Urinary bladder (tissue), 4 donors: ENCODE data around the gene GATA5. TPM values are rescaled to one million over a fixed set of nuclear protein-coding genes. Genes with fewer than 3 reads are reported as not detected.

Experiments used
- DNase-seq: peaks from one replicate; pipeline ENCODE4 v3.0.0-alpha.2; 2015; ENCODE audit errors: extremely low spot score
- H3K27ac ChIP-seq: one replicate; pipeline ENCODE4 v1.5.1; 2013; ENCODE audit warnings: low read depth, mild to moderate bottlenecking, moderate library complexity
- H3K36me3 ChIP-seq: one replicate; pipeline ENCODE4 v1.6.1; 2013; ENCODE audit warnings: mild to moderate bottlenecking, moderate library complexity; ENCODE audit not compliant: insufficient read depth
- H3K4me1 ChIP-seq: one replicate; pipeline ENCODE4 v1.6.1; 2013; ENCODE audit warnings: mild to moderate bottlenecking, moderate library complexity; ENCODE audit not compliant: insufficient read depth
- H3K4me3 ChIP-seq: one replicate; pipeline ENCODE4 v1.5.1; 2013; ENCODE audit warnings: low read depth, low read length
- WGBS: extraction: QIAGEN DNeasy Blood & Tissue Kit; methylation state at CpG from one replicate; pipeline ENCODE4 v1.1.7; 2013; 5-methylcytosine and 5-hydroxymethylcytosine counted together
- polyA plus RNA-seq: library from polyadenylated mRNA; stranded (reverse); fragments of 200-250 nt; gene quantifications from one replicate; pipeline ENCODE4 v1.2.3, GENCODE V29; 2013
- total RNA-seq: library from RNA; depleted of rRNA; stranded (reverse); fragments of >200 nt; gene quantifications from one replicate; pipeline ENCODE4 v1.2.3, GENCODE V29; 2014
- donor health status: healthy with polysubstance abuse.
- donor health status: healthy.

Gene GATA5
- total and polyA plus RNA-seq, 2 donors: 6.6 to 27.4 TPM

DNA sequence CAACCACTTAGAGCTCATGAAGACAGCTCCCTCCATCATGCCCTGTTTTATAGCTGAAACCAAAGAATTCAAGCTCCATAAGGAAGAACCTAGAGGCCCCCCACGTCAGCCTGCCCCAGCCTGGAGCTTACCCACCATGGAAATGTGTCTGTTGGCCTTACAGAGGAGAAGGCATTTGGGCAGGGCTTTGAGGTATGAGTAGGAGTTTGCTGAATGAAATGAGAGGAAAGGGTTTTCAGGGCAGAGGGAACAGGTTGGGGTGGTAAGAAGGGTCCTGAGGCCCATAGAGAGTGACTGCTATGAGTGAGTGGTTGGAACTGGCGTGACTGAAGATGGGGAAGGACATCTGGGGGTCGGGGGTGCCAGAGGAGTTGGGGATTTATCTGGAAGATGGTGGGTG lies 12.7 kb upstream of the GATA5 start:
- Histone ChIP-seq H3K4me3 (no peak overlapping the region), H3K4me1 (no peaks in the 10 kb centered on the region), H3K36me3 (no peaks in the 10 kb centered on the region), H3K27ac (no peak overlapping the region)
- 92% methylated on average over 3 of the region's 3 CpGs for WGBS
- DNase-seq: no peak

DNA sequence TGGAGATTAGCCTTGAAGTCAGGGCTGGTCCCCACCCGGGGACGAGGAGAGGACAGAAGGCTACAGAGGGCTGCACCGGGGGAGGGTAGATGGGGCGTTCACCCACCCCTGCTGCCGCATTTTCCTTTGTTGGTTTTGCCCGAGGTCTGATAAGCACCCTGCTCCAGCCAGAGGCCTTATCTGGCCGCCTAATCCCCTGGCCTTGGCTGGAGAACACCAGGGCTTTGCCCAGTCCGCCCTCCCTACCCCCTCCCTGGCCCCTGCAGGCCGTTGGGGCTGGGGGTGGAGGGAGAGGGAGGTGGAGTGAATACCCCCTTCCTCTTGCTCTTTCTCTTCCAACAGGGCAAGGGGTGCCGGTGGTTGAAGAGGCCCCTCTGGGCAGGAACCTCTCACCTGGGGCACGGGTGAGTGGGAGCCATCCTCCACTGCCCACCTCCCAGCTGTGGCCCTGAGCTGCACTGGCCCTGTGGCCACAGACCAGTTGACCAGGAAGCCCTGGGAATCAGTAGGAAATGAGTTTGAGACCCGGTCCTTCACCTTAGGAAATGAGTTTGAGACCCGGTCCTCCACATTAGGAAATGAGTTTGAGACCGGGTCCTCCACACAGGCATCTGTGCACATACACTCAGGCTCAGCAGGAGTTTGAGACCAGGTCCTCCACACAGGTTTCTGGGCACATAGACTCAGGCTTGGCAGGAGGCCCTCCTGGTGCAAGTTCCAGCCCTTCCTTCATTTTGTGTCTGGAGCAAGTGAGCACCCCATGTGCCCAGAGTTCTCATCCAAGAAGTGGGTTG lies 12.0 kb upstream of the GATA5 start:
- Histone ChIP-seq H3K36me3 (no peaks in the 10 kb centered on the region), H3K4me3 (no peak overlapping the region), H3K4me1 (no peaks in the 10 kb centered on the region), H3K27ac (no peak overlapping the region)
- 37% methylated on average over 14 of the region's 14 CpGs for WGBS
- no peak for DNase-seq

DNA sequence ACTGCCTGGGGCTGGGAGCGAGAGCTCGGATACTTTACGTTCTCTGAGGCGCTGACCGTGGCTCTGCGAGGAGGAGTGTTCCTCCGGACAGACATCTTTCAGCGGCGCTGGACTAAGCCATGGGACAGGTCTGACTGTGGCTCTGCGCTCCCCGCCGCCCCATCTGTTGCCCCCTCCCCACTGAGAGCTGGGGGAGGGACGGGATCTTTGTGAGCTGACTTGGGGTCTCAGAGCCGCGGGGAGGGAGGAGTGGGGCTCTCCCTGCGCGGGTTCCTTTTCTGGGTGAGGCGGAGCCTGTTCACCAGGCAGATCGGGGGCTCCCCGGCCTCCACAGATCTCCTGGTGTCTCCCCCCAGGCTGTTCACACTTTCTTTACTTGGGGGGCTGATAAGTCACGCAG lies 11.3 kb upstream of the GATA5 start:
- WGBS: 38% methylated on average over 21 of the region's 21 CpGs
- DNase-seq: no peak
- no peak overlapping the region for H3K27ac ChIP-seq
- no peaks in the 10 kb centered on the region for H3K36me3 ChIP-seq
- H3K4me3 ChIP-seq: no peak overlapping the region
- no peaks in the 10 kb centered on the region for H3K4me1 ChIP-seq

DNA sequence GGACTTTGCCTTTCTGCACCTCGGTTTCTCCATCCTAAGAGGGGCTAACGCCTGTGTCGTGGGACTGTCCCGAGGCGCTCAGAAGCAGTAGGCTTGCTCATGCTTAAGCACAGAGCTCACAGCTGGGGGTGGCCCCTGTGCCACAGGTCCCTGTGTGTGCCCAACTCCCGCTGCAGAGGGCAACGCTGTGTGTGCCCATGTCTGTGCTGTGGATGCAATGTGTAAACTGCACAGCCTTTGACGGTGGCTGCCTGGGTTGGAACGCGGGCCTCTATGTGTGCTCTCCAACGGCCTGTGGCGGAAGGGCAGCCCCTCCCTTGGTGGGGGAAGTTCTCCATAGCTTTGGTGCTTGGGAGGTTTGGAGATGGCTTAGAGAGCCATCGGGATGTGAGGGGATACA lies 10.7 kb upstream of the GATA5 start:
- WGBS: 62% methylated on average over 13 of the region's 13 CpGs

DNA sequence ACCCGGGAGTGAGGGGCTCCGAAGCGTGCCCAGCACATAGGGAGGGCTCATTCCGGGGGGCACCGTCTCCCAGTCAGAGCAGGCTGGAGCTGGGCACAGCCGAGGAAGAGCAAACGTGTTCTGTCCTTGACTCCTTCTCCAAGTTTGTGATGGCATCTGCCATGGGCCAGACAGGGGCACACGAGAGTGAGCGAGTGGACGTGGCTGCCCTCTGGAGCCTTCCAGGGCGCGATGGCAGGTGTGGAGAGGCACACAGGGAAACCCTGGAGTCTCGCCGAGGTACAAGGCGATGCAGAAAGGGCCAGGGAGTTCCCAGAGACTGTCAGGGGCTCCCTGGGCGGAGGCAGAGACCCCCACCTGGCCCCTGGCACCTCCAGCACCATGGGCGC lies 9.9 kb upstream of the GATA5 start:
- Histone ChIP-seq H3K4me3 (no peak overlapping the region), H3K4me1 (no peaks in the 10 kb centered on the region), H3K36me3 (no peaks in the 10 kb centered on the region), H3K27ac (no peak overlapping the region)
- no peak for DNase-seq
- WGBS: 56% methylated on average over 17 of the region's 17 CpGs

More for the DNA sequence above, 10.7 kb upstream of the GATA5 start:
- no peak for DNase-seq
- Histone ChIP-seq H3K36me3 (no peaks in the 10 kb centered on the region), H3K27ac (no peak overlapping the region), H3K4me3 (no peak overlapping the region), H3K4me1 (no peaks in the 10 kb centered on the region)

DNA sequence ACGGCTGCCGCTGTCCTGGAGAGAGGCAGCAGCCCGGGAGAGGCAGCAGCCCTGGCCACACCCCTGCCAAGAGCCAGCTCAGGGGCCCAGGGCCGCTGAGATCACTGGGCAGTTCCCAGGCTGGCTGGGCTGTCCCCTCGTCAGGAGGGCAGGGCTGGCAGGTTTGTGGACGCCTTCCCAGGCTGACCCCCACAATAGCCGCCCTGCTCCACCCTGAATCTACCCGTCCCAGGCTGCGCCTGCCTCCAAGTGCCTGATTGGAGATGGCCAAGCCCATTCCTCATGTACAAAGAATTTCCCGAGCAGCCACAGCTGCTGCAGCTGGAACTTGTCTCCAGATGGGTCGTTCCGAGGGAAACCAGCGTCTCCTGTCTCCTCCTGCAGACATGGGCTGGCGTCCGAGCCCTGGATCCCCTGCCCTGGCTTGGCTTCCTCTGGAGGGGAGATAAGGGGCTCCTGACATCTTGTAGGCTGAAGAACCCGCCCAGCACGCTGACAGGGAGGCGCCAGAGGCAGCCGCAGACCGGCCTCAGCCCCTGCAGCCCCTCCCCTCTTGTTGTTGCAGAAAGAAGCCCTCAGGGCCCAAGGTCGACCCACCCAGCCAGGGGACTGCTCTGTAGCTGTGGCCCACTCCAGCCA lies 9.4 kb upstream of the GATA5 start:
- H3K4me1 ChIP-seq: no peaks in the 10 kb centered on the region
- no peak overlapping the region for H3K4me3 ChIP-seq
- 6% methylated on average over 21 of the region's 21 CpGs for WGBS
- H3K36me3 ChIP-seq: no peaks in the 10 kb centered on the region
- DNase-seq: peak; percentile 84
- no peak overlapping the region for H3K27ac ChIP-seq

DNA sequence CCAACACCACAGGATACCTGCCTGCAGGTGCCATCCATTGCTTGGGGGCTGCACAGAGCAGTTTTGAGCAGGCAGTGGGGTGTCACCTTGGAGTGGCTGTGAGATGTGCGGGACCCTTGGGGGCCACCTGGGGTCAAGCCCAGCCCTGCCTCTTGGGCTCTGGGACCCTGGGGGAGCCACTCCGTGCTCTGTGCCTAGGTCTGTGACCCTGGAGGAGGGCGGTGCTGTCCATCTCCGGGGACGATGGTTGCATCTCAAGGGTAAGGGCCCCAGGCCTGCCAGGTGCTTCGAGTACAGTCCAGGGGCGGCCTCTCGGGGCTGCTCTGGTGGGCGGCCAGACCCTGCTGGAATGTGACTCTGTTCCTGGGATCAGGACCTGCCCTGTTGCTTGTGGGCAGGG lies 8.7 kb upstream of the GATA5 start:
- H3K4me1 ChIP-seq: no peaks in the 10 kb centered on the region
- WGBS: 81% methylated on average over 9 of the region's 9 CpGs
- DNase-seq: no peak
- no peak overlapping the region for H3K27ac ChIP-seq
- H3K4me3 ChIP-seq: no peak overlapping the region
- no peaks in the 10 kb centered on the region for H3K36me3 ChIP-seq

DNA sequence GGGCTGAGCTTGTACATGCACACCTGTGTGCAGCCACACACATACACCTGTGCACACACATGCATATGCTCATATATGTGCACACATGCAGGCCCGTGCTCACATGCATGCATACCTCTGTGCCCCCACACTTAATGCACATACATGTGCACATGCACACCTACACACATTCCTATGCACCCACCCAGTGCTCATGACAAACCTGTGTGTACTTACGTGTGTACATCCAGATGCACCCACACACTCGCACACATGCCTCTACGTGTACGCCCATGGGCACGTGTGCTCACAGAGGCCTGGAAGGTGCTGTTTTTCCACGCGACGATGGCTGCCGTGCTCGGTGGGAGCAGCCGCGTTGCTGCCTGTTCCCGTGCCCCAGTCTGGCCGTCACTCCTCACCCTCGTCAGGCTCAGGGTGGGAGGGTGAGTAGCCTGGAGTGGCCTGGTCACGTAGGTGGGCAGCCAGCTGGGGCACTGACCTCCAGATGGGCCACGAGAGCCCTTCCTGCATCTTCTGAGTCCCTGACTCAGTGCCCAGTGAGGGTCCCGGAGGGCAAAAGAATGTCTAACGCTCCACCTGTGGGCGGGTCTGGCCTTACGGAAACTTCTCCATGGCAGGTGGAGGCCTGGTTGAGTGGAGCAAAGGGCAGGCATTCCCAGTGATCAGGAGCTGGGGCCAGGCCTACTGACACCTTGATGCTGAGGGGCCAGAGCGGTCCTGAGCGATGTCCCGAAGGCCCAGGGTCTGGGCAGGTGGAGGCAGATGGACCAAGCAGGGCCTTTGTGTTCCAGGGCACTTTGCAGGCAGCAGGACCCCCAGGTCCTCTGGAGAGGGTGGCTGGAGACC lies 8.0 kb upstream of the GATA5 start:
- Histone ChIP-seq H3K36me3 (no peaks in the 10 kb centered on the region), H3K27ac (no peak overlapping the region), H3K4me3 (no peak overlapping the region), H3K4me1 (no peaks in the 10 kb centered on the region)
- WGBS: 89% methylated on average over 25 of the region's 25 CpGs
- no peak for DNase-seq

DNA sequence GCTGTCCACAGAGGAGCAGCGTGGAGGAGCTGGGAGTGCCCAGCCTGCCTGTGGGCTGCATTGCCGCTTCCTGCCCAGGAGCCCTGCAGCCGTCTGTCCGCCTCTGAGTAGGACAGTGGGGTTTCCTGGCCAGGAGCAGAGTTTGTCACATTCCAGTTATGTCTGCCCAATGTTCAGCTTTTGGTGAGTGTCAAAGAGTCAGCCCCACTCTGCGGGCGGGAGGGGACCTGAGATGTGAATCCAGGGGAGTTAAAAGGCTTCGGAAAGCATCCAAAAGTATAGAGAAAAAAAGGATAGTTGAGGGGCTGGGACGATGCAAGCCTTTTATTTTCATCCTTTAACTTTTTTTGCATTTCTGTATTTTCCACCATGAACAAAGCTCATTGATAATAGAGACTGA lies 7.2 kb upstream of the GATA5 start:
- Histone ChIP-seq H3K27ac (no peak overlapping the region), H3K36me3 (no peaks in the 10 kb centered on the region), H3K4me3 (no peak overlapping the region), H3K4me1 (no peaks in the 10 kb centered on the region)
- DNase-seq: no peak
- 42% methylated on average over 8 of the region's 8 CpGs for WGBS

DNA sequence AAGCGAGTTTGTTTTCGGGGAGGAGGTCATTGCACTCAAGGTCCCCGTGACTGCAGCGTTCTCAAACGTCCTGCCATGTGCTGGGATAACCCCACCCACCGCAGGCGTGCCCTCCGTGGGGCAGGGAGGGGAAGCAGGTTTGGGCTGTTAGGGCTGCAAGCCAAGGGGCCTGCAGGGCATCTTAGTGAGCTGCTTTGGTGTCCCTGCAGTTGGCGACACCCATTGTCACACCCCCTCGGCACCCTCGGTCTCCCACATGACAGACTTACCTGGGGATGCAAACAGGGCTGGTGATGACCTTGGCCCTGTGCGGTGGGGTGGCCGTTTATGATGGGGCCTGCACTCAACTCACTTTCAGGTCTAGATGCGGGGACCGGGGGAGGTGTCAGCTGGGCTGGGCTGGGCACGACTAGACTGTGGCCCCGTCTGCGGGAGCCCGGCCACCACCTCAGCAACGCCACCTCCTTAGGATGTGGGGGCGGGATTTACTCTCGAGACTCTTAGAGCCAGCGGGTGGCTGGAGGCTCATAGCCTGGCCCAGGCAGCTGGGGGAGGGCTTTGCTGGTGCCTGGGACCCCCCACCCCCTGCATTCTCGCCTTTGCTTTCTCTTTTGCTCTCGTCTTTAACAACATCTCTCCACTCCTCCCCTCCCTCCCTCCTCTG lies 6.5 kb upstream of the GATA5 start:
- no peak for DNase-seq
- no peak overlapping the region for H3K27ac ChIP-seq
- H3K36me3 ChIP-seq: no peaks in the 10 kb centered on the region
- WGBS: 30% methylated on average over 25 of the region's 25 CpGs
- H3K4me3 ChIP-seq: no peak overlapping the region
- no peaks in the 10 kb centered on the region for H3K4me1 ChIP-seq

DNA sequence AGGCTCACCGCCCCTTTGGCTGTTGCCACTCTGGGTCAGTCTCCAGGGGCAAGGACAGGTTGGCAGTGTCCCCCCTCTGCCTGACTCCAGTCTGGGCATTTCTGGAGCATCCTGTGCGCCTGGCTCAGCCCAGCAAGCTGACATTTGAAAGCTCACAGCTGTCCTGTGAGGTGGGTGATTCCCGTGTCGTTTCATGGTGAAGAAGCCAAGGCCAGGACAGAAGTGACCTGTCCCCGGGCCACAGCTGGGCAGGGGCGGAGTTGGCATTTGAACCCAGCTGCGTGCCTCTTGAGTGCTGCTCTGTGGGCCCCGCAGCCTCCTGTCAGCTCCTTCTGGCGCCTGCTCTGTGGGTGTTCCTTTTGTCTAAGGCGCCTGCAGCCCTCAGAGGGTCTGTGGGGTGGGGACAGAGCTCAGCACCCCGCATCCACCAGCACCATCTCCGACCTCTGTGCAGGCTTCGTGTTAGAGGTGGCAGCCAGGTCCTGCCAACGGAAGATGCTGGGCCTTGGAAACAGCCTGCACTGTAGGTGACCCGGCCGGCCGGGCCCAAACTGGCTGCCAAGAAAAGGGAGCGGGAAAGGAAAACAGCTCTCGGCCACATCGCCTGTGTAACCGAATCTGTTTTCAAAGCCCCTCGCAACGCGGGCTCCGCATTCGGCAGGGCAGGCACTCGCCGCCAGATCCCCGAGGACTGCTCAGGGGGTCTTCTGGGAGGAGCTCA lies 5.8 kb upstream of the GATA5 start:
- Histone ChIP-seq H3K4me3 (no peak overlapping the region), H3K4me1 (no peaks in the 10 kb centered on the region), H3K36me3 (no peaks in the 10 kb centered on the region), H3K27ac (no peak overlapping the region)
- no peak for DNase-seq
- 31% methylated on average over 29 of the region's 29 CpGs for WGBS

DNA sequence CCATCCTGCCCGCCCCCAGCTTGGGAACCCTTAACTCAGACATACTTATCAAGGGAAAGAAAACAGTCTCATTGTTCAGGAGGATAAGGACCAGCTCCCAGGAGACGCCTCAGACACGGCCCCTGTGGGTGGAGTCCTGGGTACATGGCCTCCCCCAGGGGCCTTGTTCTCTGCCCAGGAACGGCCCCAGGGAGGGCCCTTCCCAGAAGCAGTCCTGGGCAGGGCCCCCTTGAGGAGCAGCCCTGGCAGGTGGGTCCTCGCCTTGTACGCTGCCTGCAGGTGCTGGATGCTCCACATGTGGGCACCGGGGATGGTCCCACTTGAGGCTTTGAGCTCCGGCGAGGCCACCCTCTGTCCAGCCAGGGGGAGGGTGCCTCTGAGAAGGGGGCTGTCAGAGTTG lies 4.5 kb upstream of the GATA5 start:
- DNase-seq: no peak
- Histone ChIP-seq H3K4me3 (no peak overlapping the region), H3K36me3 (no peaks in the 10 kb centered on the region), H3K27ac (no peak overlapping the region), H3K4me1 (peaks cover 3% of the 10 kb centered on the region)
- 72% methylated on average over 9 of the region's 9 CpGs for WGBS

DNA sequence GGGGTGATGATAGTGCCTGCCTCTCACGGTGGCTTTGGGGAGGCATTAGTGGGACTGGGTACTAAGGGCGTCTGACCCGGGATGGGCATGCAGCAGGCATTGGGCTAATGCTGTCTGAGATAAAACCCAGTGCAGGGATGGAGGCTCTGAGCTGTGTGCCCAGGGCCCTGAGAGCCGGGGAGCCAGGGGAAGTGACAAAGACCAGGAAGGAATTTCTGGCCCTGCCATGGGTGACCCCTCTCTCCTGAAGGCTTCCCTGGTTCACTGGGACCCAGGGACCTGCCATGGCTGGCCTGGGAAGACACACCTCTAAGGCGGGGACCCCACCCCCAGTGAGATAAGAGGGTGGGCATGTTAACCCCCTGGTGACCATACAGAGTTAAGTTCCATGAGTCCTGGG lies 3.9 kb upstream of the GATA5 start:
- H3K27ac ChIP-seq: no peak overlapping the region
- no peak for DNase-seq
- no peak overlapping the region for H3K4me3 ChIP-seq
- WGBS: 62% methylated on average over 5 of the region's 5 CpGs
- no peaks in the 10 kb centered on the region for H3K36me3 ChIP-seq
- peaks cover 3% of the 10 kb centered on the region for H3K4me1 ChIP-seq
